Stomach (tissue), 9 donors: ENCODE data around the gene RNLS. TPM values are rescaled to one million over a fixed set of nuclear protein-coding genes. Genes with fewer than 3 reads are reported as not detected.

Source experiments
- DNase-seq, 2 donors: peaks; one replicate each; pipeline versions ENCODE4 v3.0.0 to v3.0.0-alpha.2; 2013 to 2019
- H3K27ac ChIP-seq, 5 donors: fragments of 200-600 bp in 4 of 5; sonication (generic) in 4 of 5; one replicate each; pipeline ENCODE4 v1.5.1; 2013 to 2019; ENCODE audit warnings: mild to moderate bottlenecking in 1 of 5, moderate library complexity in 1 of 5
- H3K27me3 ChIP-seq, 3 donors: fragments of 200-600 bp; sonication (generic); one replicate each; pipeline ENCODE4 v1.5.1; 2017 to 2019; ENCODE audit warnings: mixed run types in 1 of 3
- H3K36me3 ChIP-seq, 4 donors: fragments of 200-600 bp; sonication (generic); 1 replicate in 3 of 4; 2 replicates in 1 of 4; pipeline ENCODE4 v1.5.1; 2016 to 2019
- H3K4me1 ChIP-seq, 4 donors: fragments of 200-600 bp; sonication (generic); one replicate each; pipeline ENCODE4 v1.5.1; 2016 to 2019
- H3K4me3 ChIP-seq, 4 donors: fragments of 200-600 bp; sonication (generic) in 3 of 4; one replicate each; pipeline ENCODE4 v1.5.1; 2016 to 2019; ENCODE audit warnings: mild to moderate bottlenecking in 1 of 4
- H3K9me3 ChIP-seq, 4 donors: fragments of 200-600 bp; sonication (generic); one replicate each; pipeline ENCODE4 v1.5.1; 2016 to 2019
- CTCF ChIP-seq, 7 experiments: fragments of 450-650 bp in 4 of 7; fragments of 200-600 bp in 3 of 7; sonication (generic) in 3 of 7; IDR thresholded peaks; one replicate each; pipeline ENCODE4 v1.5.1; 2016 to 2019; ENCODE audit warnings: antibody characterized with exemption in 7 of 7, control low read depth in 2 of 7, mild to moderate bottlenecking in 1 of 7
- EP300 ChIP-seq: sonication (generic); formaldehyde crosslinking; IDR thresholded peaks from one replicate; pipeline ENCODE4 v1.6.1; 2017; ENCODE audit warnings: antibody characterized with exemption
- POLR2A ChIP-seq, 4 donors: fragments of 450-650 bp; IDR thresholded peaks; one replicate each; pipeline ENCODE4 v1.6.1; 2016; ENCODE audit warnings: antibody characterized with exemption in 4 of 4, control low read depth in 2 of 4, mild to moderate bottlenecking in 1 of 4, moderate library complexity in 1 of 4
- POLR2AphosphoS5 ChIP-seq, 3 donors: sonication (generic); formaldehyde crosslinking; IDR thresholded peaks; one replicate each; pipeline ENCODE4 v1.6.1; 2016; ENCODE audit warnings: antibody characterized with exemption in 3 of 3
- WGBS, 5 donors: extraction: QIAGEN DNeasy Blood & Tissue Kit in 3 of 5; methylation state at CpG; one replicate each; pipeline versions ENCODE4 v1.1.5 to v1.1.7; 2013 to 2018; 5-methylcytosine and 5-hydroxymethylcytosine counted together
- intact Hi-C: fragments of 100-400 bp; cut with DNase I; formaldehyde crosslinking; loops from one replicate; pipeline ENCODE4 v1.15.1; 2023; ENCODE audit warnings: low total_unique reads
- polyA plus RNA-seq, 3 donors: library from polyadenylated mRNA; stranded (reverse); fragments of 200-250 nt; gene quantifications; one replicate each; pipeline ENCODE4 v1.2.3, GENCODE V29; 2013
- total RNA-seq, 5 donors: library from RNA; depleted of rRNA; stranded (reverse); fragments of >200 nt; gene quantifications; one replicate each; pipeline versions ENCODE4 v1.1.0 to v1.2.3, GENCODE V29; 2014 to 2016
- donor health status: healthy with polysubstance abuse.
- donor health status: Bipolar disorder and iron deficiency.
- donor health status: healthy.

Gene RNLS
- total and polyA plus RNA-seq, 8 donors: 6.7 to 21.5 (median 11.6) TPM; not detected in 2

DNA sequence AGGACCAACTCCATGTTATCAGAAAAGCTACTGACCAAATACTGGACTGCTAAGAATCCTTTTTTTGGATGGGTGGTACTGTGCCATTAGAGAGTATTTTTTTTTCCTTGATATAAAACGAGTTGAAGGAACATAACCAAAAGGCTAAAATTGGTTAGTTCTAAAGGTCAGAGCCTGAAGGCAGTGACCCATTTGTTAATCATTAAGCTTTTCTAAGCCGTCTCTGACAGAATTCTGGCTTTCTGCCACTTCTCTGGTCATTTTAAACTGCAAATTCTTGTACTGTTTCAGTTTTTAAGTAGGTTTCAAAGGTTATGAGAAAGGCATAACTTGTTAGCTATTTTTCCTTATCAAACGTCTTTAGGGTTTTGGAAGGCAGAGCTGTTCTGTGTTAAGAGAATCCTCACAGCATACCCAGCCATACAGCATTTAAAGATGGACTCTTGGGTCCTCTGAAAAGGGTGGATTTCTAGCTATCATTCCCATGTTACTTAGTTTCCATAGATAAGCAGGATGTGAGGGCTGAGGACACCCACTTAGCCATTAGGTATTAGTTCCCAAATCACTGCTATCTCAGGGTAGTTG lies 196.8 kb downstream of the RNLS start:
- 2 to 5% (median 4%) methylated on average over 3 of the region's 3 CpGs for WGBS, 5 donors
- peak in 1 of 2 donors; percentile 77 for DNase-seq
- Histone ChIP-seq H3K4me1 (peaks cover 16 to 56% (median 31%) of the 10 kb centered on the region in 4 donors), H3K27me3 (no peaks in the 10 kb centered on the region), H3K4me3 (peak overlapping the region in 2 of 4 donors; percentile 20 to 32), H3K9me3 (no peaks in the 10 kb centered on the region), H3K36me3 (no peaks in the 10 kb centered on the region), H3K27ac (peak overlapping the region; percentile 68 to 87 (median 79))
- TF ChIP-seq CTCF (IDR thresholded peaks at IDR 0.05) (no peak), POLR2A (IDR thresholded peaks at IDR 0.05) (no peak), EP300 (no peak), POLR2AphosphoS5 (IDR thresholded peaks at IDR 0.05) (no peak)
- intact Hi-C loops: no loop called here

GRCh38 chr10:88385601-88386203 lies 197.4 kb downstream of the RNLS start:
- TF ChIP-seq EP300: no peak
- TF ChIP-seq CTCF (IDR thresholded peaks at IDR 0.05): peak in 1 of 7 experiments; percentile 13
- TF ChIP-seq POLR2A (IDR thresholded peaks at IDR 0.05): no peak
- peak in 2 of 3 donors; percentile 50 to 82 for TF ChIP-seq POLR2AphosphoS5 (IDR thresholded peaks at IDR 0.05)
- peak overlapping the region in 2 of 4 donors; percentile 3 to 32 for H3K4me3 ChIP-seq
- peak overlapping the region; percentile 72 to 87 (median 79) for H3K27ac ChIP-seq
- no peaks in the 10 kb centered on the region for H3K27me3 ChIP-seq
- H3K4me1 ChIP-seq: peaks cover 16 to 56% (median 31%) of the 10 kb centered on the region in 4 donors
- peak; percentile 87 to 89 for DNase-seq
- WGBS, 5 donors: 14 to 30% (median 21%) methylated on average over 11 of the region's 11 CpGs
- intact Hi-C loops: no loop called here
- no peaks in the 10 kb centered on the region for H3K9me3 ChIP-seq
- H3K36me3 ChIP-seq: no peaks in the 10 kb centered on the region

GRCh38 chr10:88383276-88383675 lies 199.8 kb downstream of the RNLS start:
- no peaks in the 10 kb centered on the region for H3K27me3 ChIP-seq
- no peak for TF ChIP-seq CTCF (IDR thresholded peaks at IDR 0.05)
- no peak for TF ChIP-seq EP300
- TF ChIP-seq POLR2A (IDR thresholded peaks at IDR 0.05): no peak
- no peak for TF ChIP-seq POLR2AphosphoS5 (IDR thresholded peaks at IDR 0.05)
- no peak overlapping the region for H3K4me3 ChIP-seq
- 60 to 85% (median 63%) methylated on average over 1 of the region's 1 CpG for WGBS, 5 donors
- H3K36me3 ChIP-seq: no peaks in the 10 kb centered on the region
- peaks cover 16 to 40% (median 26%) of the 10 kb centered on the region in 4 donors for H3K4me1 ChIP-seq
- H3K9me3 ChIP-seq: no peaks in the 10 kb centered on the region
- intact Hi-C loops: no loop called here
- no peak for DNase-seq
- H3K27ac ChIP-seq: no peak overlapping the region

DNA sequence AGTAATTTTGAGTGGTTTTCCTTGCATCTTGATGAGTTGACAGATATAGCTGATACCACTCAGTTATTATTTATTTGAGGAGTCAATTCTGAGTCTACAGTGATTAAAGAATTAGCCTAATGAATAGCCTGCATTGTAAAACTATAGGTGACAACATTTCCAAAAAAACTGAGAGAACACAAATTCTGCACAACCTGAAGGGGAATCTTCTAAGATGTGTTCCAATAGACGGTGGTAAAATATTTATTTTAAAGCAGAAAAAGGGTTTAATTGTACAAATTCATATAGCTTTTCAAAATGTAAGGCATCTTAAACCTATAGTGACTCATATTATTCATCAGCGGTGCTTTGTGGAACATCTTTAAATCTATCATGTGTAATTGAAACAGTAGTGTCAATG lies 200.4 kb downstream of the RNLS start:
- Histone ChIP-seq H3K27me3 (no peaks in the 10 kb centered on the region), H3K9me3 (no peaks in the 10 kb centered on the region), H3K4me3 (no peak overlapping the region), H3K4me1 (peaks cover 16 to 34% (median 24%) of the 10 kb centered on the region in 4 donors), H3K36me3 (no peaks in the 10 kb centered on the region), H3K27ac (no peak overlapping the region)
- WGBS, 5 donors: 94 to 99% (median 98%) methylated on average over 2 of the region's 2 CpGs
- intact Hi-C loops: no loop called here
- TF ChIP-seq POLR2A (IDR thresholded peaks at IDR 0.05) (no peak), EP300 (no peak), CTCF (IDR thresholded peaks at IDR 0.05) (no peak), POLR2AphosphoS5 (IDR thresholded peaks at IDR 0.05) (no peak)
- DNase-seq: no peak
